OCI-LY3 (cell line): Measurements from ENCODE around the gene HSD11B2.

Experiments used
- EZH2phosphoT487 ChIP-seq: fragments of 200-600 bp; shearing (Covaris generic); IDR thresholded peaks from 2 replicates; pipeline ENCODE4 v1.6.1; 2018; ENCODE audit warnings: antibody characterized with exemption, mixed run types, low read depth
- TF ChIP-seq, protein P1 (sequence below): fragments of 200-600, 300-600 bp; sonication (generic); IDR thresholded peaks from 2 replicates; pipeline ENCODE4 v1.5.1; 2014; ENCODE audit warnings: antibody characterized with exemption, low read length, low read depth

DNA sequence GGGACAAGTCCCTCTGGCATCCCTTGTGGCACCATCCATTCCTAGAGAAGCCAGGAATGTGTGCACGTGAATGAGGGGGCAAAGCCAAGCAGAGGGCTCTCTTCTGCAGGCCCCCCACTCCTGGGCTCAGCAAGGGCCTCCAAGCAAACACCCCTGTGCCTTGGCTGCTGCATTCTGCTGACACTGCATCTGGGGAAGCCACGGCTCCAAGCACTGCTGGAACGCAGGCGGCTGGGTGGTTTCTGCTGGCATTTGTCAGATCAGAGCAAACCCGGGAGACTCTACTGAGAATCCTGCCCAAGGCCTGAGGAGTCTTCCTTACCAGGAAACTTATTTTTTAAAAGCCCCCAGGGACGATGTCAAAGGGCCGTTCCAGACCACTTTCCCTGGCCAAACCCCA, 26.7 kb downstream of the HSD11B2 start:
- TF ChIP-seq, protein P1, sequence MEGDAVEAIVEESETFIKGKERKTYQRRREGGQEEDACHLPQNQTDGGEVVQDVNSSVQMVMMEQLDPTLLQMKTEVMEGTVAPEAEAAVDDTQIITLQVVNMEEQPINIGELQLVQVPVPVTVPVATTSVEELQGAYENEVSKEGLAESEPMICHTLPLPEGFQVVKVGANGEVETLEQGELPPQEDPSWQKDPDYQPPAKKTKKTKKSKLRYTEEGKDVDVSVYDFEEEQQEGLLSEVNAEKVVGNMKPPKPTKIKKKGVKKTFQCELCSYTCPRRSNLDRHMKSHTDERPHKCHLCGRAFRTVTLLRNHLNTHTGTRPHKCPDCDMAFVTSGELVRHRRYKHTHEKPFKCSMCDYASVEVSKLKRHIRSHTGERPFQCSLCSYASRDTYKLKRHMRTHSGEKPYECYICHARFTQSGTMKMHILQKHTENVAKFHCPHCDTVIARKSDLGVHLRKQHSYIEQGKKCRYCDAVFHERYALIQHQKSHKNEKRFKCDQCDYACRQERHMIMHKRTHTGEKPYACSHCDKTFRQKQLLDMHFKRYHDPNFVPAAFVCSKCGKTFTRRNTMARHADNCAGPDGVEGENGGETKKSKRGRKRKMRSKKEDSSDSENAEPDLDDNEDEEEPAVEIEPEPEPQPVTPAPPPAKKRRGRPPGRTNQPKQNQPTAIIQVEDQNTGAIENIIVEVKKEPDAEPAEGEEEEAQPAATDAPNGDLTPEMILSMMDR = no peak
- TF ChIP-seq EZH2phosphoT487 = no peak
